ENCODE measurements around the gene DSCAM. TPM values are rescaled to one million over a fixed set of nuclear protein-coding genes. Genes with fewer than 3 reads are reported as not detected.

Gene DSCAM
- total RNA-seq, 2 donors from 2014 or later, result not detected

- Histone ChIP-seq H3K4me3 (no peak overlapping the region), H3K27ac (no peak overlapping the region), H3K36me3 (no peaks in the 10 kb centered on the region), H3K27me3 (no peaks in the 10 kb centered on the region), H3K9me3 (no peaks in the 10 kb centered on the region), H3K4me1 (no peaks in the 10 kb centered on the region)
- DNase-seq (ENCODE audit: low spot score), result no peak
- no peak for TF ChIP-seq CTCF (IDR thresholded peaks at IDR 0.05)
Observed at GRCh38 chr21:40827509-40827908, 19.4 kb downstream of the DSCAM start.

- no peaks in the 10 kb centered on the region for H3K9me3 ChIP-seq
- no peak overlapping the region for H3K27ac ChIP-seq
- H3K27me3 ChIP-seq, result no peaks in the 10 kb centered on the region
- no peak overlapping the region for H3K4me3 ChIP-seq
- no peaks in the 10 kb centered on the region for H3K36me3 ChIP-seq
- H3K4me1 ChIP-seq, result no peaks in the 10 kb centered on the region
- no peak for TF ChIP-seq CTCF (IDR thresholded peaks at IDR 0.05)
- no peak for DNase-seq (ENCODE audit: low spot score)
Observed at GRCh38 chr21:40819071-40819900, 27.7 kb downstream of the DSCAM start.

- no peak overlapping the region for H3K4me3 ChIP-seq
- no peaks in the 10 kb centered on the region for H3K27me3 ChIP-seq
- H3K27ac ChIP-seq, result no peak overlapping the region
- no peak for DNase-seq (ENCODE audit: low spot score)
- H3K36me3 ChIP-seq, result no peaks in the 10 kb centered on the region
- H3K9me3 ChIP-seq, result no peaks in the 10 kb centered on the region
- no peaks in the 10 kb centered on the region for H3K4me1 ChIP-seq
- no peak for TF ChIP-seq CTCF (IDR thresholded peaks at IDR 0.05)
Observed at GRCh38 chr21:40813918-40814317, 33.0 kb downstream of the DSCAM start.

GRCh38 chr21:40809673-40810197, 37.2 kb downstream of the DSCAM start:
- Histone ChIP-seq H3K9me3 (no peaks in the 10 kb centered on the region), H3K27ac (no peak overlapping the region), H3K4me3 (no peak overlapping the region), H3K27me3 (no peaks in the 10 kb centered on the region), H3K4me1 (no peaks in the 10 kb centered on the region), H3K36me3 (no peaks in the 10 kb centered on the region)
- DNase-seq (ENCODE audit: low spot score), result no peak
- no peak for TF ChIP-seq CTCF (IDR thresholded peaks at IDR 0.05)

GRCh38 chr21:40803101-40803500, 43.9 kb downstream of the DSCAM start:
- Histone ChIP-seq H3K4me1 (no peaks in the 10 kb centered on the region), H3K27me3 (no peaks in the 10 kb centered on the region), H3K36me3 (no peaks in the 10 kb centered on the region), H3K27ac (no peak overlapping the region), H3K9me3 (peaks cover 0 to 38% of the 10 kb centered on the region in 2 donors), H3K4me3 (no peak overlapping the region)
- TF ChIP-seq CTCF (IDR thresholded peaks at IDR 0.05), result no peak
- no peak for DNase-seq (ENCODE audit: low spot score)

Measured in right atrium auricular region (tissue), 2 donors.